Effector memory CD4-positive, alpha-beta T cell (primary cell): ENCODE data around the gene NIN.

Source experiments
- DNase-seq, 3 donors: peaks; one replicate each; pipeline ENCODE4 v3.0.0-alpha.2; 2020
- H3K27ac ChIP-seq: 2 replicates; pipeline ENCODE4 v1.7.0; 2013; ENCODE audit warnings: mild to moderate bottlenecking, low read length, moderate library complexity; ENCODE audit not compliant: insufficient read depth, poor library complexity, severe bottlenecking
- H3K27me3 ChIP-seq: replicated peaks from 2 replicates; pipeline ENCODE4 v1.7.0; 2013; ENCODE audit warnings: mild to moderate bottlenecking, low read length; ENCODE audit not compliant: insufficient read depth, control insufficient read depth, poor library complexity, severe bottlenecking
- H3K36me3 ChIP-seq: 2 replicates; pipeline ENCODE4 v1.7.0; 2013; ENCODE audit warnings: mild to moderate bottlenecking, low read length, moderate library complexity; ENCODE audit not compliant: control insufficient read depth, insufficient read depth
- H3K4me1 ChIP-seq: 2 replicates; pipeline ENCODE4 v1.7.0; 2013; ENCODE audit warnings: low read length, mild to moderate bottlenecking; ENCODE audit not compliant: control insufficient read depth, insufficient read depth, poor library complexity, severe bottlenecking
- H3K4me3 ChIP-seq: 2 replicates; pipeline ENCODE4 v1.7.0; 2013; ENCODE audit warnings: low read length, low read depth, mild to moderate bottlenecking; ENCODE audit not compliant: insufficient read depth, poor library complexity, severe bottlenecking
- H3K9me3 ChIP-seq: 2 replicates; pipeline ENCODE4 v1.7.0; 2013; ENCODE audit warnings: mild to moderate bottlenecking, low read length, moderate library complexity; ENCODE audit not compliant: control insufficient read depth

The NIN gene

GRCh38 chr14:50784683-50785456 is 46.1 kb downstream of the NIN start:
- peaks cover 37% of the 10 kb centered on the region for H3K4me1 ChIP-seq
- H3K36me3 ChIP-seq = no peaks in the 10 kb centered on the region
- peak overlapping the region; percentile 56 for H3K27ac ChIP-seq
- H3K27me3 ChIP-seq = no peaks in the 10 kb centered on the region
- H3K9me3 ChIP-seq = no peaks in the 10 kb centered on the region
- H3K4me3 ChIP-seq = peak overlapping the region; percentile 3
- no peak for DNase-seq

DNA sequence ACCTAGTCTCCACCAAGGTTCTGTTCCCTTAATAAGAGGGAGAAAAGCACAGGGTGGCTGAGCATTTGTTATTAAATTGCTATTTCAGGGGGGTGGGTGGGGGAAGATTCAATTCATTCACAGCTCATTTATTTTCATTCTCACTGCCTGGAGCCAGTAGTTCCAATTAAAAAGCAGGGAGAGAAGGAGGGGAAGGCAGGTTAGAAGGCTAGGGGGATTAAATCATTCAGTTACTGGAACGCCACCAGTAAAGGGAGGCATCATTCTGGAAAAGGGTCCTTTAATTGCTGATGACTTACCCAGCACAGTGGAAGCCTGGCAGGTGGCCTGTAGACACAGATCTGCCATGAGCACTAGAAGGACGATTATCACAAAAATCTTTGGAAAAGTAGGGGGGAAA is 47.4 kb downstream of the NIN start:
- no peaks in the 10 kb centered on the region for H3K9me3 ChIP-seq
- H3K27me3 ChIP-seq = no peaks in the 10 kb centered on the region
- H3K4me1 ChIP-seq = peaks cover 45% of the 10 kb centered on the region
- H3K4me3 ChIP-seq = no peak overlapping the region
- H3K27ac ChIP-seq = peak overlapping the region; percentile 56
- no peaks in the 10 kb centered on the region for H3K36me3 ChIP-seq
- DNase-seq = no peak

DNA sequence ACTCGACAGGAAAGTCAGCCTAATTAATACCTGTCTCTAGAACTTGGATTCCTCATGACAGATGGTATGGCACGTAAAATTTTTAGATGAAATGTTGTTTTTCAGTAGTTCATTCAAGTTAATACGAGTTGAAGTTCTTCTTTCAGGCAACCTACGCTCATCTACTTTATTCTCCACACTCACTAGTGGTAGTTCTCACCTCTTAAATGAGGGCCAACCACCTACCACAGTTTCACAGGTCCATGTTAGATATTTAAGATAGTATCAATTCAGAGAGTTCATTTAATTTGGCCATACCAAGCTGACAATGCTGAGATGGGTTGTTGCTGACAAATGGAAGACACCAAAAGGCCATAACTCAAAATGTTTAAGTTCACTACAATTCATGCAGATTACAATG is 50.6 kb downstream of the NIN start:
- DNase-seq = no peak
- Histone ChIP-seq H3K36me3 (peaks cover 9% of the 10 kb centered on the region), H3K27me3 (no peaks in the 10 kb centered on the region), H3K9me3 (no peaks in the 10 kb centered on the region), H3K4me1 (peaks cover 29% of the 10 kb centered on the region), H3K4me3 (no peak overlapping the region), H3K27ac (no peak overlapping the region)

GRCh38 chr14:50778721-50779483 is 52.1 kb downstream of the NIN start:
- Histone ChIP-seq H3K27me3 (no peaks in the 10 kb centered on the region), H3K27ac (no peak overlapping the region), H3K4me1 (peaks cover 14% of the 10 kb centered on the region), H3K4me3 (no peak overlapping the region), H3K9me3 (no peaks in the 10 kb centered on the region), H3K36me3 (peaks cover 14% of the 10 kb centered on the region)
- DNase-seq = no peak

- Histone ChIP-seq H3K4me3 (no peak overlapping the region), H3K27me3 (no peaks in the 10 kb centered on the region), H3K9me3 (no peaks in the 10 kb centered on the region), H3K36me3 (peaks cover 30% of the 10 kb centered on the region), H3K27ac (no peak overlapping the region), H3K4me1 (peaks cover 9% of the 10 kb centered on the region)
- DNase-seq = no peak
Observed at GRCh38 chr14:50776522-50776921, 54.4 kb downstream of the NIN start.

- Histone ChIP-seq H3K36me3 (peaks cover 42% of the 10 kb centered on the region), H3K27ac (no peak overlapping the region), H3K4me3 (no peak overlapping the region), H3K4me1 (peaks cover 9% of the 10 kb centered on the region), H3K9me3 (no peaks in the 10 kb centered on the region), H3K27me3 (no peaks in the 10 kb centered on the region)
- DNase-seq = no peak
Observed at GRCh38 chr14:50775357-50775756, 55.6 kb downstream of the NIN start.

DNA sequence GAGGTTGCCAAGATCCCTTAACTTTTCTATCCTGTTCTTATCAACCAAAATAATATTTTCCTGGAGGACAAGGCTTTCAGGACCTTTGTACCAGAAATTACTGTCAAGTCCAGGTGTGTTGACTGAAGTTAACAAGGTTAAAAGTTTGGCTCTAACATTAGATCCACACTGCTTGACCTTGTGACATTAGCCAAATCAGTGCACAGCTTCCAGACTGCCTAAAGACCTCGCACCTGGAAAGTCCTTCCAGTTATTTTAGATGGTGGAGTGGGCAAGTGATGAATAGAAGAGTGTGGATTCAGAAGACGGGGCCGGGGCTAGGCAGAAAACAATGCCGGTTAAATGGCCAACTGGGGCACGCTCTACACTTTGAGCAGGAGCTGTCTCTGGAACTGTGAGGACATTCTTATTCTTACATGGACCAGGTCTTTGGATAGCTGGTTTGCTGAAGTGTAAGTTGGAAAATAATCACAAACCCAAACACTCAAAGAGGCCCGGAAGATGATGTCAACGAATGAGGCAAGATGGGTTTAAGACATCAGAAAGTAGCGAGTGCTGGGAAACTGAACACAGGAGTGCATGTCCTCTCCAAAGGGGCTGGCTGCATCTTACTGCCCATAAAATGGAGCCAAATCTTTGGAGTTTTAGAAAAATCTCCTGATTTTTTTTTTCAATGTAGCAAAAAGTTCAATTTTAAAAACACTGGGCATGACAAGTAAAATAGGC is 56.3 kb downstream of the NIN start:
- H3K27me3 ChIP-seq = no peaks in the 10 kb centered on the region
- peaks cover 9% of the 10 kb centered on the region for H3K4me1 ChIP-seq
- peaks cover 48% of the 10 kb centered on the region for H3K36me3 ChIP-seq
- H3K27ac ChIP-seq = no peak overlapping the region
- no peak for DNase-seq
- H3K9me3 ChIP-seq = no peaks in the 10 kb centered on the region
- H3K4me3 ChIP-seq = no peak overlapping the region

DNA sequence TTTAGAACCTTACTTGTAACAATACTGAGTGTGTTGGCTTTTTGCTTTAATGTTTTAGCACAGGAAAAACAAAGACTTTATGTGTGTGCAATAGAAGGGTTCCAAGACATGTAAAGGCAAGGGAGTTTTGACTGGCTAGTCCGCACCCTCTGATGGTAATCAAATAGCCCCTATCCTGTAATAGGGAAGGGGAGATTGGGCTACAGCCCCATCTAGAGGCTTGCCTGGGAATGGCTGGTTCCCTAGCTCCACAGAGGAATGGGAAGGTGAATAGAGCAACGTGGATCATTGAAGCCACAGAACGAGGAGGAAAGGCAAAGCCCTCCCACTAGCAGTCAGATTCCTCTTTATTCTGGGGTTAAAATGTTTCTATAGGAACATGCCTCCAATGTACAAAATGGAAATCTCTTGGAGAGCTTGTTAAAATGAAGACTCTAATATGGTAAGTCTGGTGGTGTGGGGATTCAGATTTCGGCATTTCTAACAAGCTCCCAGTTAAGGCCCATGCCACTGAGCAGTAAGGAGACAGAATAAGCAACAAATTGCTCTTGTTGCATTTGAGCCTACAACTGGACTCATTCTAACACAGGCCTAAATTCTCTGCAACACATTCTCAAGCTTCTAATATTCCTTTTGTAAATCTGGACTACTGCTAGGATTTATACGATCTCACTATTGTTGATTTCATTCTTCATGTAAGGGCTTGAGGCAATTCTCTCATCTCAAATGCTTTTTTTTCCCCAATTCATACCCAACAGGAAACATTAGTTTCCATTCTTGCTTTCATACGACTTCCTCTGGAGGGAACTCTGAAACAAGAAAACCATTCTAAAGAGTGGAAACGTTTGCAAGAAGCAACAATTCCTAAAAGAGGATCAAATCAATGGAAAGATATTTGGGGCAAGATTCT is 57.1 kb downstream of the NIN start:
- no peaks in the 10 kb centered on the region for H3K27me3 ChIP-seq
- H3K36me3 ChIP-seq = peaks cover 56% of the 10 kb centered on the region
- no peak overlapping the region for H3K4me3 ChIP-seq
- DNase-seq = no peak
- peaks cover 4% of the 10 kb centered on the region for H3K4me1 ChIP-seq
- no peaks in the 10 kb centered on the region for H3K9me3 ChIP-seq
- no peak overlapping the region for H3K27ac ChIP-seq

GRCh38 chr14:50772412-50772811 is 58.5 kb downstream of the NIN start:
- peaks cover 66% of the 10 kb centered on the region for H3K36me3 ChIP-seq
- DNase-seq = no peak
- no peaks in the 10 kb centered on the region for H3K27me3 ChIP-seq
- no peak overlapping the region for H3K27ac ChIP-seq
- no peaks in the 10 kb centered on the region for H3K9me3 ChIP-seq
- no peak overlapping the region for H3K4me3 ChIP-seq
- no peaks in the 10 kb centered on the region for H3K4me1 ChIP-seq
